Stimulated activated CD4-positive, alpha-beta T cell treated with anti-CD3 and anti-CD28 coated beads, Interleukin-2, amount 100 ng/mL, for 4 hours (primary cell): ENCODE results near the gene S100A11.

ENCODE experiments used
- DNase-seq: peaks from one replicate; pipeline ENCODE4 v3.0.0-alpha.2; 2020; ENCODE audit warnings: low read depth

The S100A11 gene

DNA sequence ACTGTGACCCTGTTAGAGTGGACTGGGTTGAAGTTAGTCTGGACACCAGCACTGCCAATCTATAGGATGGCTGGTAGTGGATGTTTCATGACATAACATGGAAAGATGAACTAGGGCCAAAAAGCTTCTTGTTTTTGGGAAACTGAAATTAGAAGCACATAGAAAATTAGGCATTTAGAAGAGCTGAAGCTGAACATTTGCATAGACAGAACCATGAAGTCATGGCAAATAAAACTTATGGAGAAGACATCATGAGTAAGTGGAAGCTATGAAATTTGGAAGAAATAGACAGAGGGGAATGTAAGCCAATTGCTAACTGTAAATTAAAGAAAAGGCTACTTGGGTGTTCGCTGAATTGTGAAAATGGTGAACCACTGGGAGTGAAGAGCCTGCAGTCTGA, 2.7 kb upstream of the S100A11 start:
- DNase-seq, result no peak

GRCh38 chr1:152038871-152039270, 2.1 kb upstream of the S100A11 start:
- DNase-seq, result no peak

DNA sequence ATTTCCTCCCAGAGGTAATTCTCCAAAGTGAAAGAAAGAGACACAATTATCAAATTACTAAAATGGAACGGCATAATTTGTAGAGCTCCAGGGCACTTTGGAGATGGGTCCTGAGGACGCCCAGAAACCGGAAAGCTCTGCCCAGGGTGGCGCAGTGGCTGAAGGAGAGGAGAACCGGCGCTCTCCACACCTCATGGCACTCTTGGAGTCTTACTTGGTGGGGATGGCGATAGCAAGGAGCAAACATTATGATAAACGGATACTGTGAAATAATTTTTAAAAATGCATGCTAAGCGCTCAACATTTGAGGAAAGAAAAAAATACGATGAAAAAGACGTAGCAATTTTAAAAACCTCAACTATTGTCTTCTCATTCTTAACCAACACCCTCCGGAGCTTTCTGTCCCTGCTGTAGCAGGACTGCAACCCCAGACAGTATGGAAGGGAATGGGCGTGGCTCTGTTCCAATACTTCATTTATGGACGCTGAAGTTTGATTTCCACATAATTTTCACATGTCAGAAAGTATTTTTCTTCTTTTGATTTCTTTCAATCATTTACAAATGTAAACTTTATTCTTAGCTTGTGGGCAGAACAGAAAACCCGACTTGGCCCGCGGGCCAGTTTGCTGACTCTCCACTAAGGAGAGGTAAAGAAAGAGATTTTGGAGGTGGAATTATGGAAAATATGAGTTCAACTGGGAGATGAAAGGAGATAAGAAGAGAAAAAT, 1.1 kb downstream of the S100A11 start:
- DNase-seq, result no peak

DNA sequence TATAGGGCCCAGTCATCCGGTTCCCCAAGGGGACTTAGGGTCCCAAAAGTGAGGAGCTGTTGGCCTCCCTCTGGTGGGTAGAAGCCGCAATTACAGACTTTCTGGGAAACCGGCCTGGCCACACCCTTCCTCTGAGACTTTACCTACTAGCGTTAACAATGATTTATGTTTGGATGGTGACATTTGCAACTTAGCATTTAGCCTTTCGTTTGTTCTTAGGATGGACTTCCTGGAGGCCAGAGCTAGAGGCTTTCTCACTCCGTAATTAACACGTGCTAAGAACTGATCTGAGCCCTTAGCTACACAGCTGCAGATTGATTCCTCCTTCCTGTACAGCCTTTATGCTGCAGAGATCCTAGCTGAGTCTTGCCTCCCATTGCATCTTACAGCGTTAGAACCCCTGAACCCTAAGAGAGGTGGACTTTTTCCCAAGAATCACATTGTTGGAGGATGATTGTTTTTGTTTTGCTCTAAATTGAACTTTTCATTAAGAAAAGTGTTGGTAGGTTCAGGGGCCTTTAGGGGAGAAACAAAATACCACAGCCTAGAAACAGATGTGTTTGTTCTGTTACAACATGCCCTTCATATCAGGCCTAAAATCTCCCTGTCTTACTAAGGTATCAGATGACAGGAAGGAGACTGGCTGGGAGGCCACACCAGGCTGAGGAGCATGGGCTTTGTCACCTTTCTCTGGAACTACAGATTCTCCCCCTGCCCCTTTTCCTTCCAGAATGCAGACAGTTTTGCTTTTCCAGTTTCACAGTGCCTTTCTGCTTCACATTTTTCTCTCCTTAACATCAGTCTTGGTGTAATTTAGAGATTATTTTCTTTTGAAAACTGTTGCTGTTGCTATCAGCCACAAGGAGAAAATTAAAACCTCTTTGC, 1.9 kb downstream of the S100A11 start:
- peak; percentile 52 for DNase-seq

- no peak for DNase-seq
Observed at GRCh38 chr1:152034324-152034653, 2.5 kb downstream of the S100A11 start.

- no peak for DNase-seq
Observed at GRCh38 chr1:152029929-152030211, 6.9 kb downstream of the S100A11 start.

- DNase-seq, result no peak
Observed at GRCh38 chr1:152029144-152029928, 7.5 kb downstream of the S100A11 start.

- DNase-seq, result no peak
Observed at GRCh38 chr1:152026895-152027294, 9.9 kb downstream of the S100A11 start.

GRCh38 chr1:152024223-152024622, 12.6 kb downstream of the S100A11 start:
- DNase-seq, result no peak

DNA sequence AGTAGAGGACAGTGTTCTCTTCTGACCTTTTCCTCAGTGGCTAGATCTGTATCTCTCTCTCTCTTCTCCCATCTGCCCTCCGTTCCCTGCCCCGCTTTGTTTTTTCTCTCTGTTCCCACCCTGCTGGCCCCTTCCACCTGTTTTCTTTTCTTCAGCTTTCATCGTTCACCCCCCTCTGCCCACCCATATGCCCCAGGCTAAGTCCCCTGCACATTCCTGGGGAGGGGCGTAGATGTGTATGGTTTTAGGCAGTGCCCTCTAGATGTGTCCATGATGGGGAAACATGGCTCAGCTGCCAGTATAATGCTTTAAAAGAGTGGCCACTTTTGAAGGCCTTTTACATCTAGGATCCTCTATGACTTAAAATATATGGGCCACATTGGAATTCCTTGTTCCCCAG, 13.6 kb downstream of the S100A11 start:
- DNase-seq, result no peak

DNA sequence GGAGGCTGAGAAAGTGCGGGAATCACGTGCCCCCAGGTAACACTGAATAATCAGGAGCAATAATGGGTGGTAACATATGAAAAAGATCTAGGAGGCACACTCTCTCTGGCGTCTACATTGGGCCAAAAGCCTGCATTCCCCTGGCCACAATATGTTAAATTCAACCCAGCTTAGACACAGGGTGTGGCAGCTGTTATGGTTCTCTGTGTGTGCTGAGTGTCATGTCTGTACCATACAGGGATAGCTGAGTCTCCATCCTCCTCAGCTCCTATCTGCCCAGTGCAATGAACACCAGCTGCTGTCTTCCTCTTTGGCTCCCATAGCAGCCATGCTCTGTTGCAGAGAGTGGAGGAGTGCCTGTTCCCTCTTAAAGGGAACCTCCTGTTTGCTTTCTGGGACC, 14.3 kb downstream of the S100A11 start:
- DNase-seq, result no peak

DNA sequence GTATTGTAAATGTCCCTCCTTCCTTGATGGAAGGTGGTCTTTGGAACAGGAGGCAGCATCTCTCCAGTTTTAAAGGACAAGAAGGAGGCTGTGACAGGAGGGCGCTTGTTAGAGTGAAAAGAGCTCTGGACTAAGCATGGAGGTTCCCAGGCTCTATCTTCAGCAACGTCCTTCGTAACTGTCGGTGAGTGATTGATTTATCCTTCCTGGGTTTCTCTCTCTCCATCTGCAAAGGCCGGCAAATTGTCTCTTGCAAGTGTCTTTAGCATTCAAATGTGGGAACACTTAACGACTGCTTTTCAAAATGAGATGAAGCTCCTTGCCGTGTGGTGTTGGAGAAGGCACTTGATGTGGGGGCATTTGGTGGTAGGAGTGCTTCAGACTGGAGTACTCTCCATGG, 15.2 kb downstream of the S100A11 start:
- no peak for DNase-seq

- no peak for DNase-seq
Observed at GRCh38 chr1:152020849-152021248, 16.0 kb downstream of the S100A11 start.

DNA sequence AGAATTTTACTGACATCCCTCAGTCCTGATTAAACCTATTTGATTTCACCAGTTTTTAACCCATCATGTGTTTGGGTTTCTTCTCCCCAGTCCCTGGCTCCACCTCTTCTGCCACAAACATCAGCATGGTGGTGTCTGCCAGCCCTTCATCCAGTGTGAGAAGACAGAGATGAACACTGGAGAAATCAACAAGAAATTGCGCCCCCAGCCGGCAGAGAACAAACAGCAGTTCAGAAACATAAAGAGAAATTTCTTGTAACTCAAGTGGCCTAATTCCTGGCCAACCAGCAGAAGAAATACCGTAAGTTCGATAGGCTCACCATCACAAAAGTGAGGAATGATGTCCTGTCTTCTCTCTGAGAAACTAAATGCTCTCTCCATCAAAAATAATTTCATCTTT, 18.3 kb downstream of the S100A11 start:
- no peak for DNase-seq

GRCh38 chr1:152015766-152016165, 21.0 kb downstream of the S100A11 start:
- DNase-seq, result no peak

- DNase-seq, result no peak
Observed at GRCh38 chr1:152014943-152015342, 21.9 kb downstream of the S100A11 start.

DNA sequence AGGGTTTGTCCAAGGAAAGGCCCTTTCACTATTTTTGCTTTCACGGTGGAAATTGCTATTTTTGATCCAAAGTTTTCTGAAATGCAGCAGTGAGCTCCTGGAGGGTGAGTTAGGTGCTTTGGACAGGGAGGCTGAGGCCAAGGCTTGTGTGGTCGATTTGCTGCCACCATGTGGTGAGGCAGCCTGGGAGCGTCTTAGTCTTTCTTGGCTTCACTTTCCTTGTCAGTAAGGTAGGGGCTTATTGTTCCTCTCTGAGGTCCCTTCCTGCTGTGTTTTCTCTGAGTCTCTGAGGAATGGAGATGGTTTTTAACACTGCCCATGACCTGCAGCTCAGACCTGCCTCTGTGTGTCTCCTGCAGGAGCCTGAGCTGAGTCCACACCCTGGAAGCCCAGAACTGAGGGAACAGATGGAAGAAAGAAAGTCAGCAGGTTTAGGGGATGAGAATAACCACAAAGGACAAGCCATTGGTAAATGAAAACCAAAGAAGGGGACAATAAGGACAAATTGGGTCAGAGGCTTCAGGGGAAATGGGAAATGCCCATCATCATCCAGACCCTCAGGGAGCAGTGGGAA, 23.1 kb downstream of the S100A11 start:
- no peak for DNase-seq

DNA sequence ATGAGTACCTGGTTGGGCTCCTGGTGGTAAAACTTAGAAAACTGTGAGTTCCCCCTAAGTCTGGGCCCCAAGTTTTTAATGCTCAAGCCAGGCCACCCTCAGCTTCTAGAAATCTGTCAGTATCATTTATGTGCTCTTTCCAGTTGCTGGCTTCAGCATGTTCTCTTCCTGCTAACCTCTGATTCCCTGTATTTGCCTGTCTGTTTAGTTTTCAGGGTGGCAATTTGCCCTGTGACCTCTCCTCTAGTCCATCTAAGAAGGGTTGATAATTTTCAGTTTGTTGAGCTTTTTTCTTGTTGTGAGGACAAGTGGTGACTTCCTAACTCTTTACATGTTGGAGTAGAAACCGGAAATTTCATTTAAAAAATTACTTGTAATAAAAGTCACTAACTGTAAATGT, 27.1 kb downstream of the S100A11 start:
- no peak for DNase-seq

- DNase-seq, result no peak
Observed at GRCh38 chr1:152007047-152007446, 29.8 kb downstream of the S100A11 start.

DNA sequence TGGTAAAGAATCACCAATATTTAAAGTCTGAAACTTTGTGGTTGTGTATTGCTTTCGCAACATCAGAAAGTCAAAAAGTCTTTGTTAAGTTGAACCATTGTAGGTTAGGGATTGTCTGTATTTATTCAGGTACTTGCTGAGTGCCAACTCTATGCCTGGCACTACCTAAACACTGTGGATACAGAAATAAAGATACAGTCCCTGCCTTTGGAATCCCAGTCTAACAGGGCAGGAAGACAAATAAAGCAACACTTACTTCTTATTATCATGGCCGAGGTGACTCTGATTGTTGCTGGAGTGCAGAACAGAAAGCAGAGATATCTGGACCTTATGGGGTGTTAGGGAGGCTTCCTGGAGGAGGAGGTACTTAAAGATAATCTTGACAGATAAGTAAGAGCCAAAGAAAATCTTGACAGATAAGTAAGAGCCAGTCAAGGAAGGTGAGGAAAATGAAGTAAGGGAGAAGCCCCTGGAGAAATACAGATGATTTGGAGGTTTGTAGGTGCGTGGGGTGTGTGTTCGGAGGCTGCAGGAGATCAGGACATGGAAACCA, 31.4 kb downstream of the S100A11 start:
- no peak for DNase-seq

DNA sequence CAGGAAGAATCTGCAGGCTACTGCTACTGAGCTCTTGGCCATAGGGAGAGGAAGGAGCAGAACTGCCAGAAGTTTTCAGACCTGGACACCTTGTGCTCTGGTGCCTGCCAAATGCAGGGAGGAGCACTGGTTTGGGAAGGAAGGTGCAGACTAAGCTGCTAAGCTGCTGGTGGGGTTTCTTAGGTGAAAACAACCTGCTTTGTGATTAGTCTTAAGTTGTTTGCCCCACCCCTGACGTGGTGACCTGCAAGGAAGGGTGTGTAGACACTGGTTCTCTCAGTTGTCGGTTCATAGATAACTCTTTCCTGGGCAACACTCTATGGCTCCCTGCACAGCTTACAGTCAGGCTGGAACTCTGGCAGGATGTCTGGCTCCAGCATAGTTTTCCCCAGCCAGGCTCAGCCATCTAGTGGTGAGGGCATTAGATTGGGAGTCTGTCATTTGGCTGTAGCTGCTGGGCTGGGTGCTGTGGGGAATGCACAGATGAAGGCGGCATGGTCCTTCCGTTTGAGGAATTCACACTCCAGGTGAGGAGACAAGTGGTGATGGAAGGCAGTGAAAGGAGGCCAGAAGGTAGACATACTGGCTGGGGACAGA, 32.9 kb downstream of the S100A11 start:
- DNase-seq, result no peak

- DNase-seq, result no peak
Observed at GRCh38 chr1:152002960-152003359, 33.8 kb downstream of the S100A11 start.
